GM12892 (cell line): ENCODE data around the gene CHRNA5.

ENCODE experiments used
- DNase-seq: peaks from one replicate; pipeline ENCODE4 v3.0.0; 2011; ENCODE audit not compliant: insufficient read length
- FAIRE-seq: peaks from 2 replicates; lab custom pipeline; 2011; peaks lifted over from hg19 to GRCh38; lab: Jason Lieb, UNC
- POLR2A ChIP-seq: IDR thresholded peaks from 2 replicates; pipeline ENCODE4 v1.6.1; 2011; ENCODE audit warnings: low read depth, low read length, control low read depth
- POLR2AphosphoS5 ChIP-seq: IDR thresholded peaks from 2 replicates; pipeline ENCODE4 v1.6.1; 2011; ENCODE audit warnings: low read depth, low read length, control low read depth
- TAF1 ChIP-seq: IDR thresholded peaks from 2 replicates; pipeline ENCODE4 v1.6.1; 2011; ENCODE audit warnings: low read depth, mild to moderate bottlenecking, control low read depth, low read length, borderline replicate concordance

The CHRNA5 gene

GRCh38 chr15:78617076-78617475 lies 51.8 kb downstream of the CHRNA5 start:
- TF ChIP-seq TAF1 (no peak), POLR2A (no peak), POLR2AphosphoS5 (no peak)
- DNase-seq (no peak), FAIRE-seq (no peak)

- DNase-seq: no peak
- no peak for TF ChIP-seq POLR2A
- TF ChIP-seq POLR2AphosphoS5: no peak
- no peak for TF ChIP-seq TAF1
- no peak for FAIRE-seq
Observed at GRCh38 chr15:78617516-78617915, 52.2 kb downstream of the CHRNA5 start.

DNA sequence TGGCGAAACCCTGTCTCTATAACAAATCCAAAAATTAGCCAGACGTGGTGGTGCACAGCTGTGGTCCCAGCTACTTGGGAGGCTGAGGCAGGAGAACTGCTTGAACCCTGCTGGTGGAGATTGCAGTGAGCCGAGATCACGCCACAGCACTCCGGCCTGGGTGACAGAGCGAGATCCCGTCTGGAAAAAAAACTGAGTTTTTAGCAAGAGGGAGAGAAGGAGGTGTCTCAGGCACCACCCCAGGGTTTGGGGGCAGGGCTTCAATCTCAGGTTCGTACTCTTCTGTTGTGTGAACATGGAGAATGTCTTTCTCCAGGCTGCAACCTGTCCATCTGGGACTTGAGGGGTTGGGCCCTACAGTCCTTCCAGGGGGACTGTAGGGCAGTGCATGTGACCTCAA lies 52.7 kb downstream of the CHRNA5 start:
- no peak for TF ChIP-seq TAF1
- TF ChIP-seq POLR2AphosphoS5: no peak
- TF ChIP-seq POLR2A: no peak
- DNase-seq (no peak), FAIRE-seq (no peak)

GRCh38 chr15:78618490-78618934 lies 53.2 kb downstream of the CHRNA5 start:
- FAIRE-seq (peak; percentile 95), DNase-seq (peak; percentile 69)
- TF ChIP-seq POLR2AphosphoS5 (no peak), POLR2A (no peak), TAF1 (no peak)

- DNase-seq (no peak), FAIRE-seq (no peak)
- TF ChIP-seq POLR2AphosphoS5: no peak
- TF ChIP-seq TAF1: no peak
- no peak for TF ChIP-seq POLR2A
Observed at GRCh38 chr15:78619022-78619950, 54.0 kb downstream of the CHRNA5 start.

DNA sequence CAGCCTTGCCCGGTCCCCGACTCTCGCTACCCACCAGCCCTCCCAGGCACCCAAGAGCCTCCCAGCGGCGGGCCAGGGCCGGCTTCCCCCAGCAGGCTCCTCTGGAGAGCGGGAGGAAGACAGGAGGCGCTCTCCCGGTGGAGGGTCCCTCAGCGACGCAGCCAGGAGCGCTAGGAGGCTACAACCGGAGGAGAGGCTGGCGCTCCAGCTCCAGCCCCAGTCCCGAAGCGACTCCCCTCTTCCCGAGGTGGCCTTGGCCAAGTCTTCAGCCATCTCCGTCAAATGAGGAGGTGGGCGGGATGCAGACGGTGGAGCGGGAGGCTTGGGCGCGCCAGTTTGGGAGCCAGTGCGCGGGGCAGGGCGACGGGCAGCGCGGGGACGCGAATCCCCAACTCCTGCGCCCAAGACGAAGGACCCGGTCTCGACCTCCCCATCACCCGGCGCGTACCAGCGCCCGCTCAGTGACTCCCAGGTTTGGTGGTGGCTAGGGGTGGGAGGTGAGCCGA lies 54.8 kb downstream of the CHRNA5 start:
- no peak for FAIRE-seq
- no peak for DNase-seq

GRCh38 chr15:78620527-78621421 lies 55.5 kb downstream of the CHRNA5 start, which contains the start of gene CHRNA3:
CHRNA3 (minus strand) TSS chr15:78620996; CDS start chr15:78620794, 202 bp downstream.
- DNase-seq (no peak), FAIRE-seq (no peak)
- TF ChIP-seq POLR2A: no peak
- TF ChIP-seq TAF1: no peak

More for the DNA sequence above, 54.8 kb downstream of the CHRNA5 start:
- TF ChIP-seq POLR2AphosphoS5 (no peak), POLR2A (no peak), TAF1 (no peak)

GRCh38 chr15:78621810-78622402 lies 56.6 kb downstream of the CHRNA5 start:
- no peak for FAIRE-seq
- no peak for DNase-seq
- no peak for TF ChIP-seq POLR2AphosphoS5
- TF ChIP-seq TAF1: no peak
- no peak for TF ChIP-seq POLR2A

GRCh38 chr15:78623786-78624497 lies 58.6 kb downstream of the CHRNA5 start:
- FAIRE-seq (no peak), DNase-seq (no peak)
- no peak for TF ChIP-seq TAF1
- TF ChIP-seq POLR2AphosphoS5: no peak
- TF ChIP-seq POLR2A: no peak

GRCh38 chr15:78624651-78625590 lies 59.6 kb downstream of the CHRNA5 start:
- FAIRE-seq (no peak), DNase-seq (no peak)
- no peak for TF ChIP-seq TAF1
- TF ChIP-seq POLR2A: no peak
- no peak for TF ChIP-seq POLR2AphosphoS5
